GM12801 (cell line): ENCODE data around the gene EYS.

Experiments used
- TF ChIP-seq, protein P1 (sequence below): IDR thresholded peaks from one replicate; pipeline ENCODE4 v1.5.1; 2011; ENCODE audit warnings: control low read depth; ENCODE audit not compliant: insufficient read length; ENCODE audit errors: extremely low read depth

The EYS gene

DNA sequence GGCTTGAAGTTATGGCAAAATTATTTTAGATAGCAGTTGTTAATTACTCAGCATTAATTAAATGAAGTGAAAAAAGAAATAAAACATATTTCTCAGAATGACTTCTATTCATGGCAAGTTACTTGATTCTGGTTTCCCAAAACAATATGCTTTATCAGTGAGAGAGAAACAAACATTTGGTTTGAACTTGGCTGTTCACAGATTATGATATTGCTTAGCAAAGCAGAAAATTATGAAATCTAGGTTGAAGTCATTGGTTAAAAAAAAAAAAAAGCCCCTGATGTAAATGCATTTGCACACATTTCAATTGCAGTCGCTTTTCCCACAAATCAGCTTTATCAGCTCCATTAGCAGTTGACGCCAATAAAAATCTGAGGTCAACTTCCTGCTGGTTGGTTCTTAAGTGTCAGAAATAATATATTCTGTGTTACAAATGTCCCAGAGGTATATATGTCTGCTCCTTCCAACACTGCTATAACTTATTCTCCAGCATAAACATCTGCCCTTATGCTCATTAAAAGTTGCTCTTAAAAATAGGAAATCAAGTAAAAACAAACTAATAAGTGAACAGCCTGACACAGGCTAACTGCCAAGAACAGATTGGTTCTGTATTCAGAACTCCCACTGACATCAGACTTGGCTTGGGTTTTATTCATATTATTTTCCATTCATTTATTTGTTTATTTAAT is 1796.0 kb downstream of the EYS start:
- TF ChIP-seq, protein P1, sequence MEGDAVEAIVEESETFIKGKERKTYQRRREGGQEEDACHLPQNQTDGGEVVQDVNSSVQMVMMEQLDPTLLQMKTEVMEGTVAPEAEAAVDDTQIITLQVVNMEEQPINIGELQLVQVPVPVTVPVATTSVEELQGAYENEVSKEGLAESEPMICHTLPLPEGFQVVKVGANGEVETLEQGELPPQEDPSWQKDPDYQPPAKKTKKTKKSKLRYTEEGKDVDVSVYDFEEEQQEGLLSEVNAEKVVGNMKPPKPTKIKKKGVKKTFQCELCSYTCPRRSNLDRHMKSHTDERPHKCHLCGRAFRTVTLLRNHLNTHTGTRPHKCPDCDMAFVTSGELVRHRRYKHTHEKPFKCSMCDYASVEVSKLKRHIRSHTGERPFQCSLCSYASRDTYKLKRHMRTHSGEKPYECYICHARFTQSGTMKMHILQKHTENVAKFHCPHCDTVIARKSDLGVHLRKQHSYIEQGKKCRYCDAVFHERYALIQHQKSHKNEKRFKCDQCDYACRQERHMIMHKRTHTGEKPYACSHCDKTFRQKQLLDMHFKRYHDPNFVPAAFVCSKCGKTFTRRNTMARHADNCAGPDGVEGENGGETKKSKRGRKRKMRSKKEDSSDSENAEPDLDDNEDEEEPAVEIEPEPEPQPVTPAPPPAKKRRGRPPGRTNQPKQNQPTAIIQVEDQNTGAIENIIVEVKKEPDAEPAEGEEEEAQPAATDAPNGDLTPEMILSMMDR, result no peak

DNA sequence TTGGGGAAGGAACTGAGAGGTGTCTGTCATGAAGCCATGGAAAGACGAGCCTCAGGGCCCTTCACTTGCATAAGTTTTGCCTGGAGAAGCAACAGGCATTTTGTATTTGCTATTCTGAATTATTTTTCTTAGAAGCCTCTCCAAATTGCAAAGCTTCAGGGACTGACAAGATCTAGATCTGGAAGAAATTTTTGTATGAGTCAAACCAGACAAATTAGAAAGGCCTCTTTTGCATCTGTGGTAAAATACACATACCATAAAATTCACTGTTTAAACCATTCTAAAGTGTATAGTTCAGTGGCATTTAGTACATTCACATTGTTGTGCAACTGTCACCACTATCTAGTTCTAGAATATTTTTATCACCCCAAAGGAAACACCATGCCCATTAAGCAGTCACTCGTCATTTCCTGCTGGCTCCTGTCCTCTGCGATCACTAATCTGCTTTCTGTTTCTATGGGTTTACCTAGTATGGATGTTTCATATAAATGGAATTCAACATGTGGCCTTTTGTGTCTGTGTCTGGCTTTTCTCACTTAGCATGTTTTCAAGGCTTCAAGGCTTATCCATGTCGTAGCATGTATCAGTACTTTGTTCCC is 1802.3 kb downstream of the EYS start:
- TF ChIP-seq, protein P1, result no peak

- TF ChIP-seq, protein P1, result no peak
These were observed 1807.5 kb downstream of the EYS start for GRCh38 chr6:63899550-63899949.

GRCh38 chr6:63897952-63898351 is 1809.1 kb downstream of the EYS start:
- TF ChIP-seq, protein P1, result no peak

GRCh38 chr6:63897459-63897858 is 1809.6 kb downstream of the EYS start:
- TF ChIP-seq, protein P1, result no peak

- TF ChIP-seq, protein P1, result no peak
These were observed 1818.6 kb downstream of the EYS start for GRCh38 chr6:63888416-63888815.

- TF ChIP-seq, protein P1, result no peak
These were observed 1819.8 kb downstream of the EYS start for GRCh38 chr6:63887002-63887751.
